Measurements from ENCODE around the gene FCN1. TPM values are rescaled to one million over a fixed set of nuclear protein-coding genes. Genes with fewer than 3 reads are reported as not detected.

The FCN1 gene
- total RNA-seq, 4 donors from 2014 or later: 0.10 to 2.3 (median 1.1) TPM; not detected in 1

- intact Hi-C loops (cut with DNase I): no loop called here
- TF ChIP-seq CTCF (IDR thresholded peaks at IDR 0.05) (no peak), POLR2A (IDR thresholded peaks at IDR 0.05) (no peak)
- Histone ChIP-seq H3K27ac (no peak overlapping the region), H3K9me3 (no peaks in the 10 kb centered on the region), H3K27me3 (no peaks in the 10 kb centered on the region), H3K4me1 (peaks cover 18 to 28% of the 10 kb centered on the region in 2 donors), H3K36me3 (no peaks in the 10 kb centered on the region), H3K4me3 (replicated peaks in 1 of 3) (no peak overlapping the region)
- 98 to 100% methylated on average over 1 to 5 of the region's 6 CpGs for WGBS, 2 donors
- DNase-seq: no peak
These were observed 25.5 kb downstream of the FCN1 start for GRCh38 chr9:134892221-134892620.

- H3K27ac ChIP-seq: no peak overlapping the region
- H3K27me3 ChIP-seq: no peaks in the 10 kb centered on the region
- 79 to 90% methylated on average over 5 of the region's 5 CpGs for WGBS, 2 donors
- no peak overlapping the region for H3K4me3 ChIP-seq (replicated peaks in 1 of 3)
- H3K9me3 ChIP-seq: no peaks in the 10 kb centered on the region
- no peak for DNase-seq
- H3K36me3 ChIP-seq: no peaks in the 10 kb centered on the region
- intact Hi-C loops (cut with DNase I): no loop called here
- TF ChIP-seq CTCF (IDR thresholded peaks at IDR 0.05) (no peak), POLR2A (IDR thresholded peaks at IDR 0.05) (no peak)
- H3K4me1 ChIP-seq: peaks cover 14 to 23% of the 10 kb centered on the region in 2 donors
These were observed 26.0 kb downstream of the FCN1 start for GRCh38 chr9:134891713-134892112.

- Histone ChIP-seq H3K27ac (no peak overlapping the region), H3K4me3 (replicated peaks in 1 of 3) (no peak overlapping the region), H3K36me3 (no peaks in the 10 kb centered on the region), H3K9me3 (no peaks in the 10 kb centered on the region), H3K4me1 (peaks cover 8 to 17% of the 10 kb centered on the region in 2 donors), H3K27me3 (no peaks in the 10 kb centered on the region)
- TF ChIP-seq POLR2A (IDR thresholded peaks at IDR 0.05): no peak
- no peak for TF ChIP-seq CTCF (IDR thresholded peaks at IDR 0.05)
- DNase-seq: no peak
- intact Hi-C loops (cut with DNase I): no loop called here
- 91 to 96% methylated on average over 8 of the region's 8 CpGs for WGBS, 2 donors
These were observed 26.7 kb downstream of the FCN1 start for GRCh38 chr9:134891053-134891452.

- no peaks in the 10 kb centered on the region for H3K27me3 ChIP-seq
- no peak overlapping the region for H3K27ac ChIP-seq
- H3K4me3 ChIP-seq (replicated peaks in 1 of 3): no peak overlapping the region
- DNase-seq: no peak
- peaks cover 0 to 7% of the 10 kb centered on the region in 2 donors for H3K4me1 ChIP-seq
- WGBS, 2 donors: 83% methylated on average over 5 of the region's 5 CpGs
- intact Hi-C loops (cut with DNase I): no loop called here
- TF ChIP-seq POLR2A (IDR thresholded peaks at IDR 0.05): no peak
- no peak for TF ChIP-seq CTCF (IDR thresholded peaks at IDR 0.05)
- no peaks in the 10 kb centered on the region for H3K9me3 ChIP-seq
- H3K36me3 ChIP-seq: no peaks in the 10 kb centered on the region
These were observed 27.6 kb downstream of the FCN1 start for GRCh38 chr9:134890155-134890495.

GRCh38 chr9:134889386-134890154 is 28.1 kb downstream of the FCN1 start:
- DNase-seq: no peak
- H3K4me3 ChIP-seq (replicated peaks in 1 of 3): no peak overlapping the region
- TF ChIP-seq CTCF (IDR thresholded peaks at IDR 0.05): no peak
- no peak for TF ChIP-seq POLR2A (IDR thresholded peaks at IDR 0.05)
- H3K27me3 ChIP-seq: no peaks in the 10 kb centered on the region
- no peak overlapping the region for H3K27ac ChIP-seq
- peaks cover 0 to 5% of the 10 kb centered on the region in 2 donors for H3K4me1 ChIP-seq
- 92 to 93% methylated on average over 10 of the region's 10 CpGs for WGBS, 2 donors
- no peaks in the 10 kb centered on the region for H3K36me3 ChIP-seq
- no peaks in the 10 kb centered on the region for H3K9me3 ChIP-seq
- intact Hi-C loops (cut with DNase I): no loop called here
